Natural killer cell (primary cell): ENCODE results near the gene MKS1. TPM values are rescaled to one million over a fixed set of nuclear protein-coding genes. Genes with fewer than 3 reads are reported as not detected.

Experiments
- ATAC-seq, 3 donors: fragments of 150-1000 bp in 2 of 3; fragments of 200-7000 bp in 1 of 3; cut with Tn5 transposase; 1 replicate in 1 of 3; 2 replicates in 2 of 3; pipeline ENCODE4 v1.10.0; 2021; ENCODE audit warnings: mild to moderate bottlenecking in 2 of 3, moderate library complexity in 2 of 3
- DNase-seq, 2 donors: peaks; one replicate each; pipeline versions ENCODE4 v3.0.0 to v3.0.0-alpha.2; 2013 to 2021; ENCODE audit warnings: mixed read lengths in 1 of 2
- H3K27ac ChIP-seq: one replicate; pipeline ENCODE4 v1.5.1; 2013; ENCODE audit warnings: mild to moderate bottlenecking, low read length
- H3K27me3 ChIP-seq: one replicate; pipeline ENCODE4 v1.6.1; 2013; ENCODE audit warnings: low read length; ENCODE audit not compliant: control insufficient read depth, insufficient read depth
- H3K36me3 ChIP-seq: one replicate; pipeline ENCODE4 v1.6.1; 2013; ENCODE audit warnings: low read length; ENCODE audit not compliant: control insufficient read depth, insufficient read depth
- H3K4me1 ChIP-seq: one replicate; pipeline ENCODE4 v1.6.1; 2013; ENCODE audit warnings: low read length; ENCODE audit not compliant: control insufficient read depth, insufficient read depth
- H3K4me3 ChIP-seq: one replicate; pipeline ENCODE4 v1.5.1; 2013; ENCODE audit warnings: low read length
- H3K9me3 ChIP-seq: one replicate; pipeline ENCODE4 v1.6.1; 2013; ENCODE audit warnings: low read length; ENCODE audit not compliant: control insufficient read depth, insufficient read depth
- H3K27ac Mint-ChIP-seq, 2 donors: one replicate each; pipeline ENCODE4 v1.8.0; 2022; ENCODE audit warnings: mild to moderate bottlenecking in 2 of 2, mixed read lengths in 2 of 2, moderate library complexity in 1 of 2
- H3K27me3 Mint-ChIP-seq, 2 donors: one replicate each; pipeline ENCODE4 v1.8.0; 2022; ENCODE audit warnings: low read depth in 2 of 2, mixed read lengths in 2 of 2
- H3K36me3 Mint-ChIP-seq: one replicate; pipeline ENCODE4 v1.8.0; 2022; ENCODE audit warnings: mixed read lengths
- H3K4me1 Mint-ChIP-seq, 2 donors: one replicate each; pipeline ENCODE4 v1.8.0; 2022; ENCODE audit warnings: mixed read lengths in 2 of 2
- H3K4me3 Mint-ChIP-seq: one replicate; pipeline ENCODE4 v1.8.0; 2022; ENCODE audit warnings: mild to moderate bottlenecking, moderate library complexity, mixed read lengths
- H3K9me3 Mint-ChIP-seq, 2 donors: one replicate each; pipeline ENCODE4 v1.8.0; 2022; ENCODE audit warnings: mixed read lengths in 2 of 2
- WGBS: methylation state at CpG from one replicate; pipeline ENCODE4 v1.1.7; 2013; ENCODE audit warnings: missing lambda C conversion rate; ENCODE audit not compliant: insufficient coverage; 5-methylcytosine and 5-hydroxymethylcytosine counted together
- intact Hi-C: fragments of 100-400 bp; cut with micrococcal nuclease; formaldehyde crosslinking; loops from one replicate; pipeline ENCODE4 v1.14.2; 2022
- total RNA-seq, 4 donors: library from RNA; stranded (reverse); fragments of 120-200 nt in 1 of 4; gene quantifications; one replicate each; pipeline versions ENCODE4 v1.2.3 to v1.2.4, GENCODE V29; 2013 to 2022
- TF ChIP-seq, protein P1 (sequence below): fragments of 200-600 bp; IDR thresholded peaks from one replicate; pipeline ENCODE4 v1.8.0; 2022; ENCODE audit warnings: antibody characterized with exemption

MKS1 gene
- total RNA-seq, 3 donors from 2014 or later (not counting 1 experiment from before 2014, with no cell fraction given) = 4.5 to 10.7 (median 8.5) TPM

DNA sequence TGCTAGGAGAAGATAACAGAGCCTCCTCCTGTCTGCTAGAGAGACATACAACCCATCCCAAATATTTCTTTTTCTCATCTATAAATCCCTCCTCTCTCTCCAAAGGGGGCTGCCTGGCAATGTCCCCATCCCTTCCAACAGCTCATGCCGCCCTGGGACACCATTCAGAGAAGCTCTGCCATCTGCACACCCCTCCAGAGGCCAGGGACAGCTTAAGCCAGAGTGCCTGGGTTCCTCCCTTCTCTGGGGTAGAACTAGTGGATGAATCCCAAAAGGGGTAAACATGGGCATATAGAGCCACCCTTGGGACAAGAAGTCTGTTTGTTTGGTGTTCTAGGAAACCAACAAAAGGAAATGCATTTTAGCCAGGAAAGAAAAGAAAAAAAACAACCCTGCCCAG is 16.8 kb upstream of the MKS1 start:
- Histone ChIP-seq H3K27ac (no peak overlapping the region), H3K4me1 (peaks cover 17% of the 10 kb centered on the region), H3K4me3 (no peak overlapping the region), H3K9me3 (no peaks in the 10 kb centered on the region), H3K36me3 (no peaks in the 10 kb centered on the region), H3K27me3 (no peaks in the 10 kb centered on the region)
- no peak overlapping the region for H3K27ac Mint-ChIP-seq
- 83% methylated on average over 1 of the region's 1 CpG for WGBS
- H3K27me3 Mint-ChIP-seq = peaks cover 22 to 51% of the 10 kb centered on the region in 2 donors
- no peak for DNase-seq
- TF ChIP-seq, protein P1, sequence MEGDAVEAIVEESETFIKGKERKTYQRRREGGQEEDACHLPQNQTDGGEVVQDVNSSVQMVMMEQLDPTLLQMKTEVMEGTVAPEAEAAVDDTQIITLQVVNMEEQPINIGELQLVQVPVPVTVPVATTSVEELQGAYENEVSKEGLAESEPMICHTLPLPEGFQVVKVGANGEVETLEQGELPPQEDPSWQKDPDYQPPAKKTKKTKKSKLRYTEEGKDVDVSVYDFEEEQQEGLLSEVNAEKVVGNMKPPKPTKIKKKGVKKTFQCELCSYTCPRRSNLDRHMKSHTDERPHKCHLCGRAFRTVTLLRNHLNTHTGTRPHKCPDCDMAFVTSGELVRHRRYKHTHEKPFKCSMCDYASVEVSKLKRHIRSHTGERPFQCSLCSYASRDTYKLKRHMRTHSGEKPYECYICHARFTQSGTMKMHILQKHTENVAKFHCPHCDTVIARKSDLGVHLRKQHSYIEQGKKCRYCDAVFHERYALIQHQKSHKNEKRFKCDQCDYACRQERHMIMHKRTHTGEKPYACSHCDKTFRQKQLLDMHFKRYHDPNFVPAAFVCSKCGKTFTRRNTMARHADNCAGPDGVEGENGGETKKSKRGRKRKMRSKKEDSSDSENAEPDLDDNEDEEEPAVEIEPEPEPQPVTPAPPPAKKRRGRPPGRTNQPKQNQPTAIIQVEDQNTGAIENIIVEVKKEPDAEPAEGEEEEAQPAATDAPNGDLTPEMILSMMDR = no peak
- no peaks in the 10 kb centered on the region for H3K36me3 Mint-ChIP-seq
- intact Hi-C loops = no loop called here
- H3K9me3 Mint-ChIP-seq = no peaks in the 10 kb centered on the region
- no peaks in the 10 kb centered on the region for H3K4me1 Mint-ChIP-seq
- ATAC-seq = no peak
- no peak overlapping the region for H3K4me3 Mint-ChIP-seq

DNA sequence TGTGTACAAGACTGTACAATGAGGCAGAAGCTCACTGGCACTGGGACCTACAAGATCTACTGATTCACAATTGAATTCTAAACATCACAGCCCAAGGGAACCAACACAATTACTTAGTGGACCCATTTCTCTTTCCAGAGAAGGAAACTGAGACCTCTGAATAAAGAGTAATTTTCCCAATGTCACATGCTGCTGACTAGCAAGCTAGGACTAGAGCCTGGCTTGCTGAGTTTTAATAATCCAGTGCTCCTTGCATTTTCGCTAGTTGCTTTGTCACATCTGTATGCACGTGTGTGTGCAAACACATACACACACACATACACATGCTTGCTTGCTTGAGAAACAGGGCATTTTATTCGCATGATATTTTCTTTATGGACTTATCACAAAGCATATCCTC is 15.5 kb upstream of the MKS1 start:
- H3K9me3 Mint-ChIP-seq = no peaks in the 10 kb centered on the region
- H3K27me3 ChIP-seq = no peaks in the 10 kb centered on the region
- TF ChIP-seq, protein P1 = no peak
- H3K4me3 Mint-ChIP-seq = no peak overlapping the region
- H3K27ac ChIP-seq = no peak overlapping the region
- no peaks in the 10 kb centered on the region for H3K4me1 Mint-ChIP-seq
- H3K9me3 ChIP-seq = no peaks in the 10 kb centered on the region
- H3K27ac Mint-ChIP-seq = no peak overlapping the region
- H3K4me3 ChIP-seq = no peak overlapping the region
- H3K36me3 ChIP-seq = no peaks in the 10 kb centered on the region
- DNase-seq = no peak
- H3K27me3 Mint-ChIP-seq = peaks cover 13 to 38% of the 10 kb centered on the region in 2 donors
- 71% methylated on average over 3 of the region's 3 CpGs for WGBS
- intact Hi-C loops = no loop called here
- H3K4me1 ChIP-seq = peaks cover 17% of the 10 kb centered on the region
- H3K36me3 Mint-ChIP-seq = no peaks in the 10 kb centered on the region
- no peak for ATAC-seq

DNA sequence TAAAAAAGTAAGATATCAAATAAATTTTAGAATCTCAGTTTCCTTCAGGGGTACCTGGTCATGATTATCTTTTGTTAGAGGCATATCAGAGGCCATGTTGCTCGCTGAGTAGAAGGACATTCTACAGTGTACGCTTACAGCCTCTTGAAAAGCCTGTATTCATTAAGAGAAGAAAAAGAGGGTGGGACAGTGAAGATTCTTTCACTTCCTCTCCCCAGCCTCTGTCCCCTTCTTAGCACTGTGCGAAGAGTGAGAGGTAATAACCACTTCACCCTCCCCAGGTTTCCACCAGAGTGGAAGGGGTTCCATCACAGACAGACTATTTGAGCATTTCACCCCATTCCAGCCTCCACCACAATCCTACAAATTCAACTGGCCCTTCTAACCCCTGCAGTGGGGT is 14.5 kb upstream of the MKS1 start:
- H3K36me3 Mint-ChIP-seq = no peaks in the 10 kb centered on the region
- DNase-seq (no peak), ATAC-seq (no peak)
- H3K4me1 Mint-ChIP-seq = no peaks in the 10 kb centered on the region
- no peaks in the 10 kb centered on the region for H3K36me3 ChIP-seq
- H3K27ac ChIP-seq = no peak overlapping the region
- H3K27me3 ChIP-seq = no peaks in the 10 kb centered on the region
- H3K9me3 ChIP-seq = no peaks in the 10 kb centered on the region
- 70% methylated on average over 2 of the region's 3 CpGs for WGBS
- peaks cover 17% of the 10 kb centered on the region for H3K4me1 ChIP-seq
- H3K27me3 Mint-ChIP-seq = peaks cover 13 to 28% of the 10 kb centered on the region in 2 donors
- no peaks in the 10 kb centered on the region for H3K9me3 Mint-ChIP-seq
- TF ChIP-seq, protein P1 = no peak
- intact Hi-C loops = no loop called here
- H3K4me3 ChIP-seq = no peak overlapping the region
- no peak overlapping the region for H3K4me3 Mint-ChIP-seq
- H3K27ac Mint-ChIP-seq = no peak overlapping the region

DNA sequence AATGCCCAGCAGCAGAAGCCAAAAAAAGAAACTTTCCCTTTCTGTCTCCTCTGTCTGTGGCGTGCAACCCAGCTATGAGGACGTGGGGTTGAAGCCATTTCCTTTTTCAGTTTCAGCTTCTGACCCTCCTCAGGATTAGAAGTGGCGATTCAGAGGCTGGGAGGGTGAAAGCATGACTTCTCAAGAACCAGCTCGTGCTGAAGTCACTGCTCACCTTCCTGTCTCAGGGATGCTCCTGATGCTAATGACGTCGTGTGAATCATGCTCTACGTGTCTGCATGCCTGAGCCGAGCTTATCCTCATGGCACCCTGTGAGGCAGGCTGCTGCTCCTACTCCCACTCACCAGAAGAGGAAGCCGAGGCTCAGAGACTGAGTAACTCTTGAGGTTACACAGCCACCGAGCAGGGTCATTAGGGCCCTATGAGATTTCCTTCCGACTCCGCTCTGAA is 13.7 kb upstream of the MKS1 start:
- 44% methylated on average over 12 of the region's 12 CpGs for WGBS
- H3K27ac ChIP-seq = peak overlapping the region; percentile 22
- H3K36me3 ChIP-seq = no peaks in the 10 kb centered on the region
- intact Hi-C loops = no loop called here
- no peaks in the 10 kb centered on the region for H3K27me3 ChIP-seq
- H3K4me3 ChIP-seq = no peak overlapping the region
- Mint-ChIP-seq H3K4me1 (no peaks in the 10 kb centered on the region), H3K9me3 (no peaks in the 10 kb centered on the region), H3K36me3 (no peaks in the 10 kb centered on the region), H3K27me3 (peaks cover 17 to 26% of the 10 kb centered on the region in 2 donors), H3K27ac (no peak overlapping the region), H3K4me3 (no peak overlapping the region)
- H3K9me3 ChIP-seq = no peaks in the 10 kb centered on the region
- TF ChIP-seq, protein P1 = no peak
- ATAC-seq (peak; percentile 38 to 59 (median 46)), DNase-seq (peak in 1 of 2 donors; percentile 23)
- H3K4me1 ChIP-seq = peaks cover 17% of the 10 kb centered on the region
